ENCODE data around the gene OGFR.

Gene OGFR

GRCh38 chr20:62815066-62815991 is 10.7 kb downstream of the OGFR start:
- TF ChIP-seq CTCF (IDR thresholded peaks at IDR 0.05; ENCODE audit: low read depth, low read length) = no peak
- H3K4me3 ChIP-seq (ENCODE audit: low read depth, low read length) = no peak overlapping the region
- H3K9me3 ChIP-seq (ENCODE audit: severe bottlenecking) = no peaks in the 10 kb centered on the region
- no peak for DNase-seq
- H3K36me3 ChIP-seq = peaks cover 29% of the 10 kb centered on the region
- no peak overlapping the region for H3K27ac ChIP-seq
- H3K27me3 ChIP-seq (ENCODE audit: insufficient read depth, low read depth, severe bottlenecking) = no peaks in the 10 kb centered on the region

- DNase-seq = no peak
- H3K27me3 ChIP-seq (ENCODE audit: insufficient read depth, low read depth, severe bottlenecking) = no peaks in the 10 kb centered on the region
- H3K4me3 ChIP-seq (ENCODE audit: low read depth, low read length) = no peak overlapping the region
- no peaks in the 10 kb centered on the region for H3K9me3 ChIP-seq (ENCODE audit: severe bottlenecking)
- H3K36me3 ChIP-seq = peaks cover 20% of the 10 kb centered on the region
- TF ChIP-seq CTCF (IDR thresholded peaks at IDR 0.05; ENCODE audit: low read depth, low read length) = no peak
- no peak overlapping the region for H3K27ac ChIP-seq
These were observed 11.6 kb downstream of the OGFR start for GRCh38 chr20:62816031-62816883.

- H3K36me3 ChIP-seq = peaks cover 13% of the 10 kb centered on the region
- H3K27ac ChIP-seq = no peak within 1 kb of the TSS
- no peaks in the 10 kb centered on the region for H3K27me3 ChIP-seq (ENCODE audit: insufficient read depth, low read depth, severe bottlenecking)
- DNase-seq = no peak
- no peaks in the 10 kb centered on the region for H3K9me3 ChIP-seq (ENCODE audit: severe bottlenecking)
- no peak for TF ChIP-seq CTCF (IDR thresholded peaks at IDR 0.05; ENCODE audit: low read depth, low read length)
- H3K4me3 ChIP-seq (ENCODE audit: low read depth, low read length) = no peak within 1 kb of the TSS
These were observed 12.5 kb downstream of the OGFR start, which contains the start of gene COL9A3 for GRCh38 chr20:62816884-62817873. Gene COL9A3 (plus strand): TSS chr20:62817050. CDS start chr20:62817065, 15 bp downstream.

GRCh38 chr20:62817975-62818591 is 13.4 kb downstream of the OGFR start:
- H3K27ac ChIP-seq = no peak overlapping the region; the same call in 1 of the 2 replicates
- DNase-seq = no peak
- TF ChIP-seq CTCF (IDR thresholded peaks at IDR 0.05; ENCODE audit: low read depth, low read length) = no peak
- no peak overlapping the region for H3K4me3 ChIP-seq (ENCODE audit: low read depth, low read length)
- H3K27me3 ChIP-seq (ENCODE audit: insufficient read depth, low read depth, severe bottlenecking) = no peaks in the 10 kb centered on the region
- H3K9me3 ChIP-seq (ENCODE audit: severe bottlenecking) = no peaks in the 10 kb centered on the region
- H3K36me3 ChIP-seq = peaks cover 6% of the 10 kb centered on the region
